ENCODE data around the gene EFHB. TPM values are rescaled to one million over a fixed set of nuclear protein-coding genes. Genes with fewer than 3 reads are reported as not detected.

Gene EFHB
- total and polyA plus RNA-seq, 2 donors from 2014 or later: 2.1 to 3.5 TPM

DNA sequence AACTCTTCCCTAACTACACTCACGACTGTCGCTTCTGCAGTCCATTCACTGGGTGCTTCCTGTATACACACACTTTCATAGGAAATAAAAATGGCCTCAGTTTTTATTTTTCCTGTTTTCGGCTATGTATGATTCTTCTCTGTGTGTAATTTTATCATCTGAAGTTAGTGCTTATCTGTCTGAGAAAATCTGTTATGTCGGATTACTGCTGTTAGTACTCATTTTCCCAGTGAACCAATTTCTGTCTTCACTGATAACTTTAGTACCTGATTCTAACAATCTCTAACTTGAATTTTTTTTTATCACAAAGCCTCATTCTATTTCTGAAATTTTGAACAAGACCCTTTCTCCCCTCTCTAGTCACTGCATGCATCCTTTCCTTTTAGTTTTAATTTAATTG is 33.8 kb upstream of the EFHB start:
- H3K36me3 ChIP-seq (ENCODE audit: control insufficient read depth in 2 of 3, insufficient read depth in 3 of 3, low read length in 3 of 3): no peaks in the 10 kb centered on the region
- intact Hi-C loops (cut with DNase I): no loop called here
- DNase-seq: no peak
- TF ChIP-seq, protein P1, sequence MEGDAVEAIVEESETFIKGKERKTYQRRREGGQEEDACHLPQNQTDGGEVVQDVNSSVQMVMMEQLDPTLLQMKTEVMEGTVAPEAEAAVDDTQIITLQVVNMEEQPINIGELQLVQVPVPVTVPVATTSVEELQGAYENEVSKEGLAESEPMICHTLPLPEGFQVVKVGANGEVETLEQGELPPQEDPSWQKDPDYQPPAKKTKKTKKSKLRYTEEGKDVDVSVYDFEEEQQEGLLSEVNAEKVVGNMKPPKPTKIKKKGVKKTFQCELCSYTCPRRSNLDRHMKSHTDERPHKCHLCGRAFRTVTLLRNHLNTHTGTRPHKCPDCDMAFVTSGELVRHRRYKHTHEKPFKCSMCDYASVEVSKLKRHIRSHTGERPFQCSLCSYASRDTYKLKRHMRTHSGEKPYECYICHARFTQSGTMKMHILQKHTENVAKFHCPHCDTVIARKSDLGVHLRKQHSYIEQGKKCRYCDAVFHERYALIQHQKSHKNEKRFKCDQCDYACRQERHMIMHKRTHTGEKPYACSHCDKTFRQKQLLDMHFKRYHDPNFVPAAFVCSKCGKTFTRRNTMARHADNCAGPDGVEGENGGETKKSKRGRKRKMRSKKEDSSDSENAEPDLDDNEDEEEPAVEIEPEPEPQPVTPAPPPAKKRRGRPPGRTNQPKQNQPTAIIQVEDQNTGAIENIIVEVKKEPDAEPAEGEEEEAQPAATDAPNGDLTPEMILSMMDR (IDR thresholded peaks at IDR 0.05; ENCODE audit: borderline replicate concordance, extremely low read depth, insufficient read depth): no peak
- no peaks in the 10 kb centered on the region for H3K27me3 ChIP-seq (ENCODE audit: control insufficient read depth, insufficient read depth, low read length)
- no peaks in the 10 kb centered on the region for H3K9me3 ChIP-seq (ENCODE audit: control insufficient read depth in 2 of 3, insufficient read depth in 1 of 3, low read length in 3 of 3)
- H3K4me3 ChIP-seq (ENCODE audit: low read length in 3 of 3): no peak overlapping the region
- no peak for FAIRE-seq
- H3K9ac ChIP-seq (ENCODE audit: low read length in 3 of 3): no peak overlapping the region
- H3K4me1 ChIP-seq (ENCODE audit: control insufficient read depth in 2 of 3, insufficient read depth in 2 of 3, low read depth in 1 of 3, low read length in 3 of 3): peaks cover 0 to 5% (median 0%) of the 10 kb centered on the region in 3 donors
- no peak overlapping the region for H3K27ac ChIP-seq (ENCODE audit: low read depth in 2 of 2, low read length in 2 of 2)

DNA sequence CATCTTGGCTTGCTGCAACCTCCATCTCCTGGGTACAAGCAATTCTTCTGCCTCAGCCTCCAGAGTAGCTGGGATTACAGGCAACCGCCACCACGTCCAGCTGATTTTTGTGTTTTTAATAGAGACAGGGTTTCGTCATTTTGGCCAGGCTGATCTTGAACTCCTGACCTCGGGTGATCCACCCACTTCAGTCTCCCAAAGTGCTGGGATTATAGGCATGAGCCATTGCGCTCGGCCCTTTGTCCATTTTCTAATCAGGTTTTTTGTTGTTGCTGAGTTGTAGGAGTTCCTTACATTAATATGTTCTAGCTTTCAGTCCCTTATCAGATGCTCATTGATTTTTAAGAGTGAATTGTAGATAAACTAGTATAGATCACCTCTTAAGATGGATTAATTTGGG is 33.2 kb upstream of the EFHB start:
- no peaks in the 10 kb centered on the region for H3K9me3 ChIP-seq (ENCODE audit: control insufficient read depth in 2 of 3, insufficient read depth in 1 of 3, low read length in 3 of 3)
- DNase-seq (no peak), FAIRE-seq (no peak)
- intact Hi-C loops (cut with DNase I): no loop called here
- H3K27me3 ChIP-seq (ENCODE audit: control insufficient read depth, insufficient read depth, low read length): no peaks in the 10 kb centered on the region
- H3K9ac ChIP-seq (ENCODE audit: low read length in 3 of 3): no peak overlapping the region
- H3K27ac ChIP-seq (ENCODE audit: low read depth in 2 of 2, low read length in 2 of 2): no peak overlapping the region
- no peaks in the 10 kb centered on the region for H3K36me3 ChIP-seq (ENCODE audit: control insufficient read depth in 2 of 3, insufficient read depth in 3 of 3, low read length in 3 of 3)
- H3K4me3 ChIP-seq (ENCODE audit: low read length in 3 of 3): no peak overlapping the region
- TF ChIP-seq, protein P1 (IDR thresholded peaks at IDR 0.05; ENCODE audit: borderline replicate concordance, extremely low read depth, insufficient read depth): no peak
- peaks cover 0 to 5% (median 0%) of the 10 kb centered on the region in 3 donors for H3K4me1 ChIP-seq (ENCODE audit: control insufficient read depth in 2 of 3, insufficient read depth in 2 of 3, low read depth in 1 of 3, low read length in 3 of 3)

DNA sequence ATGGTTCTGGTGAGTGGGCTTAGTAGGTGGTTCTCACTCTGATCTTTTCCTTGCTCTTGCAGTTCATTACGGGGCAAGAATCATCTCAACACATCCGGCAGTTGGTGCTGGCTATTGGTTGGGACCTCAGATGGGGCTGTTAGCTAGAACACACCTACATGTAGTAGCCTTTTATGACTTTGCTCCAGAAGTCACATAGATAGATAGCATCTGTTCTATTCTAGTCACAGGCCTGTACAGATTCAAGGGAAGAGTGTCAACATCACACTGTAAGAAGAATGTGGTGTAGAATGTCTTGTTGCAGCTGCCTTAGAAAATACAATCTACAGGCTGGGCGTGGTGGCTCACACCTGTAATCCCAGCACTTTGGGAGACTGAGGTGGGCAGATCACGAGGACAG is 27.9 kb upstream of the EFHB start:
- Histone ChIP-seq H3K9ac (ENCODE audit: low read length in 3 of 3) (no peak overlapping the region), H3K4me1 (ENCODE audit: control insufficient read depth in 2 of 3, insufficient read depth in 2 of 3, low read depth in 1 of 3, low read length in 3 of 3) (no peaks in the 10 kb centered on the region), H3K36me3 (ENCODE audit: control insufficient read depth in 2 of 3, insufficient read depth in 3 of 3, low read length in 3 of 3) (no peaks in the 10 kb centered on the region), H3K27ac (ENCODE audit: low read depth in 2 of 2, low read length in 2 of 2) (no peak overlapping the region), H3K4me3 (ENCODE audit: low read length in 3 of 3) (no peak overlapping the region), H3K9me3 (ENCODE audit: control insufficient read depth in 2 of 3, insufficient read depth in 1 of 3, low read length in 3 of 3) (no peaks in the 10 kb centered on the region), H3K27me3 (ENCODE audit: control insufficient read depth, insufficient read depth, low read length) (no peaks in the 10 kb centered on the region)
- no peak for DNase-seq
- TF ChIP-seq, protein P1 (IDR thresholded peaks at IDR 0.05; ENCODE audit: borderline replicate concordance, extremely low read depth, insufficient read depth): no peak
- no peak for FAIRE-seq
- intact Hi-C loops (cut with DNase I): no loop called here

DNA sequence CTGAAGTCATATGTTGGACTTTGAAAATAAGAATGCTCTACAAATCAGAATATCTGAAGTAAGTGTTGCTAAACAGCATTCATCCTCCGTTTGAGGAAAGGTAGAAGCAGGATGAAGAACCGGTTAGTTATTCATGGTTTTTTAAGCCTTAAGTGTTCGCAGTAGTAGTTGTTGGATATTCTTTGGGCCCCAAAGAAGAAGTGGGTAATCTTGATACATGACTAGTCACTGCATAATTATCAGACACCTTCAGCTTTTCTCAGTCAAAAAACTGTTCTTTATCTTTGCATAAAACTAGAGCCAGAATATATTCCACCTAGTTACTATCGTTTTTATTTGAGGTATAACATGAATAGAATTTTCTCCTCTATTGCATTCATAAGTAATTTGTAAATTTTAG is 26.7 kb upstream of the EFHB start:
- intact Hi-C loops (cut with DNase I): no loop called here
- no peak overlapping the region for H3K27ac ChIP-seq (ENCODE audit: low read depth in 2 of 2, low read length in 2 of 2)
- FAIRE-seq (no peak), DNase-seq (no peak)
- H3K27me3 ChIP-seq (ENCODE audit: control insufficient read depth, insufficient read depth, low read length): no peaks in the 10 kb centered on the region
- H3K36me3 ChIP-seq (ENCODE audit: control insufficient read depth in 2 of 3, insufficient read depth in 3 of 3, low read length in 3 of 3): peaks cover 0 to 5% (median 3%) of the 10 kb centered on the region in 3 donors
- TF ChIP-seq, protein P1 (IDR thresholded peaks at IDR 0.05; ENCODE audit: borderline replicate concordance, extremely low read depth, insufficient read depth): no peak
- H3K4me3 ChIP-seq (ENCODE audit: low read length in 3 of 3): no peak overlapping the region
- no peaks in the 10 kb centered on the region for H3K4me1 ChIP-seq (ENCODE audit: control insufficient read depth in 2 of 3, insufficient read depth in 2 of 3, low read depth in 1 of 3, low read length in 3 of 3)
- no peaks in the 10 kb centered on the region for H3K9me3 ChIP-seq (ENCODE audit: control insufficient read depth in 2 of 3, insufficient read depth in 1 of 3, low read length in 3 of 3)
- no peak overlapping the region for H3K9ac ChIP-seq (ENCODE audit: low read length in 3 of 3)
